ES-I3 (cell line): ENCODE results near the gene SLC5A10.
"Not testable (repeated sequence)": the region's sequence is repeated elsewhere in the genome, so short reads cannot be mapped to it uniquely, and the experiment has no call there.

Experiments used
- H3K36me3 ChIP-seq: 2 replicates; pipeline ENCODE4 v1.6.1; 2013; ENCODE audit warnings: mild to moderate bottlenecking, low read length, control low read depth, moderate library complexity; ENCODE audit not compliant: insufficient read depth
- H3K4me1 ChIP-seq: 2 replicates; pipeline ENCODE4 v1.6.1; 2013; ENCODE audit warnings: mild to moderate bottlenecking, control low read depth, low read length; ENCODE audit not compliant: insufficient read depth
- H3K9ac ChIP-seq: 2 replicates; pipeline ENCODE4 v1.6.1; 2013; ENCODE audit warnings: low read depth, mild to moderate bottlenecking, low read length, moderate library complexity
- H3K9me3 ChIP-seq: 2 replicates; pipeline ENCODE4 v1.6.1; 2013; ENCODE audit warnings: mild to moderate bottlenecking, low read length, moderate library complexity; ENCODE audit not compliant: control insufficient read depth, insufficient read depth

Gene SLC5A10

DNA sequence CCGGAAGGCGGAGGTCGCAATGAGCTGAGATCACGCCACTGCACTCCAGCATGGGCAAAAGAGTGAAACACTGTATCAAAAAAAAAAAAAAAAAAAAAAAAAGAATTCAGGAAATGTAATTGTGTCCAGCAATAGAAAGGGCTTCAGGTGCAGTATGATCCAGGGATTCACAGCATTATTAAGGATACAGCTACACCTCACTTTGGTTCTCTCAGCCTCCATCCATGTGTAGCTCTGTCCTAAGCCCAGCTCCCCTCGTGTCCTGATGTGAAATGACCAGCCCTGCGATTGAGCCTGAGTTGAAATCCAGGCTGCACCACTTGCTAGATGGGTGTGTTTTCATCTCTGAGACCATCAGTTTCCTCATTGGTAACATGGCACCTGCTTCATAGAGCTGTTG lies 3.0 kb downstream of the SLC5A10 start:
- H3K36me3 ChIP-seq, result no peaks in the 10 kb centered on the region
- no peaks in the 10 kb centered on the region for H3K9me3 ChIP-seq
- H3K9ac ChIP-seq, result no peak overlapping the region
- H3K4me1 ChIP-seq, result no peaks in the 10 kb centered on the region

DNA sequence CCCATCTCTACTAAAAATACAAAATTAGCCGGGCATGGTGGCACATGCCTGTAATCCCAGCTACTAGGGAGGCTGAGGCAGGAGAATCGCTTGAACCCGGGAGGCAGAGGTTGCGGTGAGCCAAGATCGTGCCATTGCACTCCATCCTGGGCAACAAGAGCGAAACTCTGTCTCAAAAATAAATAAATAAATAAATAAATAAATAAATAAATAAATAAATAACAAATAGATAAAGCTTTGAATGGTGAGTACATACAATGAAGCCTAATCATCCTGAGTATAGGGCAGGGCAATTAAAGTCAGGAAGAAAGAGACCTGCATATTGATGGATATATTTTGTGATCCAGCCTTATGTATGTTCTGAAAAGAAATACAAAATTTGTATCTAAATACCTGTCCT lies 4.1 kb downstream of the SLC5A10 start:
- H3K36me3 ChIP-seq, H3K4me1 ChIP-seq, H3K9me3 ChIP-seq, H3K9ac ChIP-seq: not testable (repeated sequence)

DNA sequence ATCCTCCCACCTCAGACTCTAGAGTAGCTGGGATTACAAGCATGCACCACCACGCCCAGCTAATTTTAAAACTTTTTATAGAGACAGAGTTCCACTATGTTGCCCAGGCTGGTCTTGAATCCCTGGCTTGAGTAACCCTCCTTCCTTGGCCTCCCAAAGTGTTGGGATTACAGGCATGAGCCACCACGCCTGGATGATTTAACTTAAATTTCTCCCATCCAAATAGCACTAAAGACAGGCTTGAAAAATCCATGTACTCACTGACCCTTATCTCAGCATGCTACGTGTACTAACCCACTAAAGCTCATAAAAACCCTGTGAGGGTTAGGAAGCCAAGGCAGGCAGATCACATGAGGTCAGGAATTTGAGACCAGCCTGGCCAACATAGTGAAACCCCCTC lies 4.6 kb downstream of the SLC5A10 start:
- Histone ChIP-seq H3K9ac (no peak overlapping the region), H3K4me1 (no peaks in the 10 kb centered on the region; the same call in 1 of the 2 replicates), H3K9me3 (no peaks in the 10 kb centered on the region), H3K36me3 (no peaks in the 10 kb centered on the region)

- H3K36me3 ChIP-seq, result no peaks in the 10 kb centered on the region
- peaks cover 5% of the 10 kb centered on the region; the same call in 1 of the 2 replicates for H3K4me1 ChIP-seq
- no peak overlapping the region for H3K9ac ChIP-seq
- H3K9me3 ChIP-seq, result no peaks in the 10 kb centered on the region
Observed at GRCh38 chr17:18957831-18958230, 5.9 kb downstream of the SLC5A10 start.

DNA sequence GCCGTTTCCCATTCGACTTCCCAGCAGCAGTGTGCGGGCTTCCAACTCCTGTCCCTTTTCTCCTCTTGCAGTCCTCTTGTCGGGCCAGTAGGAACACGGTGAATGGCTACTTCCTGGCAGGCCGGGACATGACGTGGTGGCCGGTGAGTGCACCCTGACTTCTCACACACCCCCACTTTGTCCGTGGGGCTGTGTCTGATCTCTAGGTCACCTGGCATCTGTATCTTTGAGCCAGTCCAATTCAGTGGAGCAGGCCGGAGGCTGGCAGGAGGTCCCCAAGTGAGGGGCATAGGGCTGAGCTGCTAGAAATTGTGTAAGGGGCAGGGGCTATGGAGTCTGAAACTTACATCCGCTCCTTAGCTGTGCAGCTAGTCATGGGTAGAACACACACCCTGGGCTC lies 6.6 kb downstream of the SLC5A10 start:
- Histone ChIP-seq H3K36me3 (no peaks in the 10 kb centered on the region), H3K9ac (no peak overlapping the region), H3K9me3 (no peaks in the 10 kb centered on the region), H3K4me1 (peaks cover 5% of the 10 kb centered on the region; the same call in 1 of the 2 replicates)

GRCh38 chr17:18959071-18959844 lies 7.3 kb downstream of the SLC5A10 start:
- peaks cover 5% of the 10 kb centered on the region; the same call in 1 of the 2 replicates for H3K4me1 ChIP-seq
- no peaks in the 10 kb centered on the region for H3K9me3 ChIP-seq
- no peaks in the 10 kb centered on the region for H3K36me3 ChIP-seq
- no peak overlapping the region for H3K9ac ChIP-seq

DNA sequence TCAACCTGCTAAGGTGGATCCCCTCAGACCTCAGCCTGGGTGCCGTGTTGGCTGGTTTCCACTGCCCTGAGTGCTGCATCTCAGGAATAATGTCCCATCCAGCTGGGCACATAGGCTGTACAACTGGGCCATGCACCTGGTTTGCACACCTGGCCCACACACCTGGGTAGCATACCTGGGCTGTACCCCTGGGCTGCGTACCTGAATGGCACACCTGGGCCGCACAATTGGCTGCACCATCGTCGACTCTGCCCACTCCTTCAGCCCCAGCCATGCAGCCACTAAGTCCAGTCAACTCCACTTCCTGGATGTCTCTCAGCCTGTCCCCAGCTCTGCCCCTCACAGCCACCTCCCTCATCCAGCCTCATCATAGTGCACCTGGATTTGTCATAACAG lies 7.9 kb downstream of the SLC5A10 start:
- Histone ChIP-seq H3K36me3 (no peaks in the 10 kb centered on the region), H3K4me1 (peaks cover 5% of the 10 kb centered on the region; the same call in 1 of the 2 replicates), H3K9ac (no peak overlapping the region), H3K9me3 (no peaks in the 10 kb centered on the region)

DNA sequence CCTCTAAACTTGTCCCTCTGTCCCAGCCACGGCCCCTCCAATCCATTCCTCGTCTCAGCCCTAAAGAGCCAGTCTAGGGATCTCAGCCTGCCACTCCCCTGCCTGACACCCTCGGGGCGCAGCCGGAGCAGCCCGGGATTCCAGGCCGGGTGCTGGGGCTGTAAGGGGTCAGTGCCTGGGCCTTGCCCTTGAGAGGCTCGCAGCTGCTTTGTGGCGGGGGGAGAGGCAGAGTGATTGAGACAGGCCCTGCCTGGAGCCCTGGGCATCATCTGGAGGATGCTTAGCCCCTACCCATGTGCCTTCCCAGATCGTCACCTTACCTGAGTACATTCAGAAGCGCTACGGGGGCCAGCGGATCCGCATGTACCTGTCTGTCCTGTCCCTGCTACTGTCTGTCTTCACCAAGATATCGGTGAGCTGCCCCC lies 8.3 kb downstream of the SLC5A10 start:
- H3K9me3 ChIP-seq, result no peaks in the 10 kb centered on the region
- H3K9ac ChIP-seq, result no peak overlapping the region
- H3K36me3 ChIP-seq, result no peaks in the 10 kb centered on the region
- peaks cover 5% of the 10 kb centered on the region; the same call in 1 of the 2 replicates for H3K4me1 ChIP-seq

DNA sequence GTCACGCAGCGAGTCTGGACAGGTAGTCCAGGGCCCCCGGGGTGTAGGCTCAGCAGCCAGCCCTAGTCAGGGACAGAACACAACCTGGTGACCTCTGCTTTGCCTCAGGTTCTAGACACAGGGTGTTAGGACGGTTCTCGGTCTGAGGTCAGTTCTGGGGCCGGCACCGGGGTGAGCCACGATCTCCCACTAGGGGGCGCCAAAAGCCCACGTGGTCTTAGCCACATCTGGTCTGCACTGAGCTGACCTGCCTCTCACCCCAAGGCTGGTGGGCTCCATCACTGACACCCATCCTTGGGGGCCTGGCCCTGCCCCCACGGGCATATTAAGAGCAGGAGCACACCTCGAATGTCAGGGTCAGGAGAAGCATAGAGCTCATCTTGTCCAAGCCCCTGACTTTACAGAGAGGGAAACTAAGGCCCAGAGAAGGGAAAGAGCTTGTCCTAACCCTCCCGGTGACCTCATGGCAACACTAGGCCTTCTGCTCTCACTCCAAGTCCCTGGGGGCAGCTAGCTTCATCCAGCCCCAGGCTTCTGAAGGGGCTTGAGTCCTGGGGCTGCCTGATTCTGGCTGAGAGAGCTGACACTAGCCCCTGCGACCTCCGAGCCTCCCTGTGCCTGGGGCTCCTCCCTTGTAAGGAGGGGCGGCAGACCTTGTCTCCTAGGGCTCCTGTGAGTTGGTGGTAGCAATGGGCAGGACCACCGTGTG lies 9.0 kb downstream of the SLC5A10 start:
- no peaks in the 10 kb centered on the region for H3K9me3 ChIP-seq
- no peak overlapping the region for H3K9ac ChIP-seq
- peaks cover 5% of the 10 kb centered on the region; the same call in 1 of the 2 replicates for H3K4me1 ChIP-seq
- no peaks in the 10 kb centered on the region for H3K36me3 ChIP-seq

DNA sequence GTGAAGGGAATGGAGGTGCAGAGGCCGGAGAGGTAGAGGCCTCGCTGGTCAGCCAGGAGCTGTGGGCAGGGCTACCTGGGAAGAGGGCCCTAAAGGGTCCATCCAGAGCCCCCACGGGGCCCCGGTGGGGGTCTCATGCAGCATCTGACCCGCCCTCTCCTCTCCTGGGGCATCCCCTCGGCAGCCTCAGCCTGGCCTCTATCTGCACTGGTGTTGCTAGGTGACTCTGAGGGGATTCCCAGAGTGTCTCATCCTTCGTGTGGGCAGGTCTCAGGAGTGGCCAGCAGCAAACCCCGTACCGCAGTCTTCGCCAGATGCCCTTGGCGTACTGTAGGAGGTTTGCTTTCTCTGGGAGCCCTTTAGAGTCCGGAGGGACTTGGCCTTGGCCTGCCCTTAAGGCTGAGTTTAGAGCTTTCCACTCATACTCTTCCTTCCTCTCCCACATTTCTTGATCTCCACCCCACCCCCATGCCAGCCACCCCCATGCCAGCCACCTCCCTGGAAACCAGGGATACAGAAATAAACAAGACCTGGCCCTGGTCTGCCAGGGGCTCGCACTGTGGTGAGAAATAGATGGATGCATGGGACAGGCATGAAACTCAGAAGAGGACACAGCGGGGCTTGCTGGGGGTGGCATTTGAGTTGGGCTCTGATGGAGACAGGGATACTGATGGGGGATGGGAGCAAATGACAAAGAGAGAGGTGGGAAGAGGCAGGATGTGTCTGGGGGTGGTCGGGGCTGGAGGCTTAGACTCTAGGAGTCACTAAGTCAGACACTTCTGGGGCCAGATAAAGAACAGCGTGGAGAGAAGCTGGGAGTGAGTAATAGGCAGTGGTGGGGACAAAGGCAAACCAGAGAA lies 9.9 kb downstream of the SLC5A10 start:
- Histone ChIP-seq H3K4me1 (peaks cover 5% of the 10 kb centered on the region; the same call in 1 of the 2 replicates), H3K9me3 (no peaks in the 10 kb centered on the region), H3K9ac (no peak overlapping the region), H3K36me3 (no peaks in the 10 kb centered on the region)

DNA sequence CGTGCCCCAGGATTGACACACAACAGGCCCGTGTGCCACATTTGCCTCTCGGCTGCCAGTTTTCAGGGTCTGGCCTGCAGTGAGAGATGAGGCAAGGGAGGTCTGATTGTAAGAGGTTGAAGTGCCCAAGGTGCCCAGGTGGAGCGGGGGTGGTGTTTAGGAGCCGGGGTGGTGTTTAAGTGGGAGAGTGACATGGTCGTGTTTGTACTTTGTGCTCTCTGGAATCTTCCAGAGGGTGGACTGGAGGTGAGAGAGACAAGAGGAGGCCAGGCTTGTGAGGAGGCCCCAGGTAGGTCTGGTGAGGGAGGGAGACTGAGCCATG lies 10.5 kb downstream of the SLC5A10 start:
- Histone ChIP-seq H3K36me3 (no peaks in the 10 kb centered on the region), H3K4me1 (peaks cover 10% of the 10 kb centered on the region; the same call in 1 of the 2 replicates), H3K9me3 (no peaks in the 10 kb centered on the region), H3K9ac (no peak overlapping the region)

- H3K4me1 ChIP-seq, result peaks cover 18% of the 10 kb centered on the region; the same call in 1 of the 2 replicates
- H3K36me3 ChIP-seq, result no peaks in the 10 kb centered on the region
- H3K9me3 ChIP-seq, result no peaks in the 10 kb centered on the region
- no peak overlapping the region for H3K9ac ChIP-seq
Observed at GRCh38 chr17:18963126-18964017, 11.4 kb downstream of the SLC5A10 start.

DNA sequence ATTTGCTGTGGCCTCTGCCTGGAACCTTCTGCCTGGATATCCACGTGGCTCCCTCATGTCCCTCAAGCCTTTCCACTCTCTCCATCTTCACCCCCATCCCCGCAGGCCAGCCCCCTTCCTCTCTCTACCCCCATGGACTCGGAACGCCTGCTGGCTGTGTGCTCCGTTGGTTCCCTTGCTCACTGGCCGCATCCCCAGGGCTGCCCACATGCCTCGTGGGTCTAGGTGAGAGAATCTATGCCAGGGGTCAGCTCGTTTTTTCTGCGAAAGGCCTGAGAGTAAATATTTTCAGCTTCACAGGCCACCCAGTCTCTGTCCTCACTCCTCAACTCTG lies 12.0 kb downstream of the SLC5A10 start:
- H3K4me1 ChIP-seq, result peaks cover 18% of the 10 kb centered on the region; the same call in 1 of the 2 replicates
- H3K9ac ChIP-seq, result no peak overlapping the region
- H3K36me3 ChIP-seq, result no peaks in the 10 kb centered on the region

GRCh38 chr17:18964550-18964949 lies 12.6 kb downstream of the SLC5A10 start:
- H3K4me1 ChIP-seq, result peaks cover 23% of the 10 kb centered on the region; the same call in 1 of the 2 replicates
- H3K9ac ChIP-seq, result no peak overlapping the region
- H3K36me3 ChIP-seq, result no peaks in the 10 kb centered on the region
- H3K9me3 ChIP-seq, result no peaks in the 10 kb centered on the region

More for the DNA sequence above, 12.0 kb downstream of the SLC5A10 start:
- H3K9me3 ChIP-seq, result no peaks in the 10 kb centered on the region
